Measurements from ENCODE around the gene CST5. TPM values are rescaled to one million over a fixed set of nuclear protein-coding genes. Genes with fewer than 3 reads are reported as not detected.

Gene CST5
- total and polyA plus RNA-seq, 4 donors, result not detected

- no peak overlapping the region for H3K27ac ChIP-seq (ENCODE audit: low read depth in 1 of 2, low read length in 2 of 2)
- DNase-seq (ENCODE audit: low spot score), result no peak
- H3K9ac ChIP-seq (ENCODE audit: low read depth in 1 of 2, low read length in 2 of 2), result no peak overlapping the region
- H3K4me1 ChIP-seq (ENCODE audit: control insufficient read depth in 4 of 4, insufficient read depth in 4 of 4, low read length in 3 of 4), result no peaks in the 10 kb centered on the region
- H3K27me3 ChIP-seq (ENCODE audit: control insufficient read depth in 4 of 4, insufficient read depth in 4 of 4, low read length in 3 of 4), result no peaks in the 10 kb centered on the region
- H3K9me3 ChIP-seq (ENCODE audit: control insufficient read depth in 4 of 4, low read length in 3 of 4), result no peaks in the 10 kb centered on the region
- WGBS, result 82% methylated on average over 6 of the region's 6 CpGs
- TF ChIP-seq SP1 (IDR thresholded peaks at IDR 0.05) (no peak), GABPA (IDR thresholded peaks at IDR 0.05 in 1 of 2, conservative IDR thresholded peaks at IDR 0.05 in 1 of 2) (no peak), YY1 (IDR thresholded peaks at IDR 0.05) (no peak), RAD21 (IDR thresholded peaks at IDR 0.05) (no peak), NR2F2 (IDR thresholded peaks at IDR 0.05) (no peak), FOXA1 (IDR thresholded peaks at IDR 0.05) (no peak), JUND (IDR thresholded peaks at IDR 0.05) (no peak), ATF3 (IDR thresholded peaks at IDR 0.05) (no peak), FOXA2 (IDR thresholded peaks at IDR 0.05) (no peak), HNF4A (conservative IDR thresholded peaks at IDR 0.05) (no peak), RXRA (IDR thresholded peaks at IDR 0.05) (no peak)
- TF ChIP-seq, protein P1, sequence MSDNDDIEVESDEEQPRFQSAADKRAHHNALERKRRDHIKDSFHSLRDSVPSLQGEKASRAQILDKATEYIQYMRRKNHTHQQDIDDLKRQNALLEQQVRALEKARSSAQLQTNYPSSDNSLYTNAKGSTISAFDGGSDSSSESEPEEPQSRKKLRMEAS (IDR thresholded peaks at IDR 0.05), result no peak
- TF ChIP-seq, protein P2, sequence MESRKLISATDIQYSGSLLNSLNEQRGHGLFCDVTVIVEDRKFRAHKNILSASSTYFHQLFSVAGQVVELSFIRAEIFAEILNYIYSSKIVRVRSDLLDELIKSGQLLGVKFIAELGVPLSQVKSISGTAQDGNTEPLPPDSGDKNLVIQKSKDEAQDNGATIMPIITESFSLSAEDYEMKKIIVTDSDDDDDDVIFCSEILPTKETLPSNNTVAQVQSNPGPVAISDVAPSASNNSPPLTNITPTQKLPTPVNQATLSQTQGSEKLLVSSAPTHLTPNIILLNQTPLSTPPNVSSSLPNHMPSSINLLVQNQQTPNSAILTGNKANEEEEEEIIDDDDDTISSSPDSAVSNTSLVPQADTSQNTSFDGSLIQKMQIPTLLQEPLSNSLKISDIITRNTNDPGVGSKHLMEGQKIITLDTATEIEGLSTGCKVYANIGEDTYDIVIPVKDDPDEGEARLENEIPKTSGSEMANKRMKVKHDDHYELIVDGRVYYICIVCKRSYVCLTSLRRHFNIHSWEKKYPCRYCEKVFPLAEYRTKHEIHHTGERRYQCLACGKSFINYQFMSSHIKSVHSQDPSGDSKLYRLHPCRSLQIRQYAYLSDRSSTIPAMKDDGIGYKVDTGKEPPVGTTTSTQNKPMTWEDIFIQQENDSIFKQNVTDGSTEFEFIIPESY (IDR thresholded peaks at IDR 0.05), result no peak
- TF ChIP-seq, protein P3, sequence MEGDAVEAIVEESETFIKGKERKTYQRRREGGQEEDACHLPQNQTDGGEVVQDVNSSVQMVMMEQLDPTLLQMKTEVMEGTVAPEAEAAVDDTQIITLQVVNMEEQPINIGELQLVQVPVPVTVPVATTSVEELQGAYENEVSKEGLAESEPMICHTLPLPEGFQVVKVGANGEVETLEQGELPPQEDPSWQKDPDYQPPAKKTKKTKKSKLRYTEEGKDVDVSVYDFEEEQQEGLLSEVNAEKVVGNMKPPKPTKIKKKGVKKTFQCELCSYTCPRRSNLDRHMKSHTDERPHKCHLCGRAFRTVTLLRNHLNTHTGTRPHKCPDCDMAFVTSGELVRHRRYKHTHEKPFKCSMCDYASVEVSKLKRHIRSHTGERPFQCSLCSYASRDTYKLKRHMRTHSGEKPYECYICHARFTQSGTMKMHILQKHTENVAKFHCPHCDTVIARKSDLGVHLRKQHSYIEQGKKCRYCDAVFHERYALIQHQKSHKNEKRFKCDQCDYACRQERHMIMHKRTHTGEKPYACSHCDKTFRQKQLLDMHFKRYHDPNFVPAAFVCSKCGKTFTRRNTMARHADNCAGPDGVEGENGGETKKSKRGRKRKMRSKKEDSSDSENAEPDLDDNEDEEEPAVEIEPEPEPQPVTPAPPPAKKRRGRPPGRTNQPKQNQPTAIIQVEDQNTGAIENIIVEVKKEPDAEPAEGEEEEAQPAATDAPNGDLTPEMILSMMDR (IDR thresholded peaks at IDR 0.05; ENCODE audit: low read depth, low read length, missing input control), result no peak
- no peak overlapping the region for H3K4me3 ChIP-seq (ENCODE audit: low read depth in 1 of 3, low read length in 3 of 3)
- no peaks in the 10 kb centered on the region for H3K36me3 ChIP-seq (ENCODE audit: control insufficient read depth in 4 of 4, insufficient read depth in 3 of 4, low read depth in 1 of 4, low read length in 3 of 4)
Measured at GRCh38 chr20:23923311-23923710, 43.8 kb upstream of the CST5 start.

DNA sequence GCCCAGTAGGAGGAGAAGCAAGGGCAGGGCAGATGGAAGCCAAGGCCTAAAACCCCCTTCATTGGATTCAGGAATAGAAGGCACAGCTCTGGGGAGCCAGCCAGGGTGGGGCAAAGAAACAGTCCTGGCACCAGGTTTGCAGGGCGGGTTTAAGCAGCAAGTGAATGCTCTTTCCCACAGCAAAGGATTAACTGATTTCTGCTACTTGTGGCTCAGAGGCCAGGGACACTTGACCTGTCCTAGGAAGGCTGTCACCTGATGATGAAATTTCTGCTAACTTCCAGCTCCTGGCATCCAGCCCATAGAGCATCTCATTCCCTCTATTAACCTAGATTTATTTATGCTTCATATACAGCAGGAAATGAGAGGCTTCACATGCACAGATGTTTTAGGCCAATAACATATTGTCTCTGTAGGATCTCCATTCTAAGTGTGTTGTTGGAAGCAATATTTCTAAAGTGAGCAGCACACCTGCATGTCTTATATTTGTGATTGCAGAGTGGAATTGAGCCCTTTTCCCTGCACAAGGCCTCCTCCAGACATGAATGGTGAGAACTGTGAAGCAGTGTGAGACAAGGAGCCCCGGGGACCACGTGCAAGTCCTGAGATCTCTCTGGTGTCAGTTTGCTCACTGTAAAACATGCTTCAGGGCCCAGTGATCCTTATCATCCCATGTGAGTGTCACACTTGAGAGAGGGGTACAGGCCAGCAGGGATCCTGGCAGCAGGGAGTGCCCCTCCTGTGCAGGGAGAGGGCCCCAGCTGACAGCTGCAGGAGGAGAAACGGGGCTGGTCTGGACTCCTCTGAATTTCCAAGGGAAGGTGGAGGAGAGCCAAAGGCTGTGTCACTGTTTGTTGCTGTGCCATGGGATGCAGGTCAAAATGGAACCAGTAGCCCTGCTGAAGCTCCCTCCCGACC is 41.1 kb upstream of the CST5 start:
- H3K4me1 ChIP-seq (ENCODE audit: control insufficient read depth in 4 of 4, insufficient read depth in 4 of 4, low read length in 3 of 4), result no peaks in the 10 kb centered on the region
- no peak overlapping the region for H3K9ac ChIP-seq (ENCODE audit: low read depth in 1 of 2, low read length in 2 of 2)
- no peaks in the 10 kb centered on the region for H3K36me3 ChIP-seq (ENCODE audit: control insufficient read depth in 4 of 4, insufficient read depth in 3 of 4, low read depth in 1 of 4, low read length in 3 of 4)
- WGBS, result 67% methylated on average over 5 of the region's 5 CpGs
- no peak overlapping the region for H3K27ac ChIP-seq (ENCODE audit: low read depth in 1 of 2, low read length in 2 of 2)
- DNase-seq (ENCODE audit: low spot score), result no peak
- H3K27me3 ChIP-seq (ENCODE audit: control insufficient read depth in 4 of 4, insufficient read depth in 4 of 4, low read length in 3 of 4), result peaks cover 0 to 2% (median 0%) of the 10 kb centered on the region in 4 donors
- TF ChIP-seq FOXA2 (IDR thresholded peaks at IDR 0.05) (no peak), YY1 (IDR thresholded peaks at IDR 0.05) (no peak), REST (IDR thresholded peaks at IDR 0.05) (no peak), EGR1 (IDR thresholded peaks at IDR 0.05; ENCODE audit: low read depth in 2 of 2) (no peak), HNF4G (IDR thresholded peaks at IDR 0.05) (no peak), SP1 (IDR thresholded peaks at IDR 0.05) (no peak), HNF4A (conservative IDR thresholded peaks at IDR 0.05) (no peak), TAF1 (conservative IDR thresholded peaks at IDR 0.05) (no peak), ATF3 (IDR thresholded peaks at IDR 0.05) (no peak), JUND (IDR thresholded peaks at IDR 0.05) (no peak), RAD21 (IDR thresholded peaks at IDR 0.05) (no peak), RXRA (IDR thresholded peaks at IDR 0.05) (no peak), FOXA1 (IDR thresholded peaks at IDR 0.05) (no peak), NR2F2 (IDR thresholded peaks at IDR 0.05) (no peak)
- TF ChIP-seq, protein P1 (IDR thresholded peaks at IDR 0.05), result no peak
- TF ChIP-seq, protein P2 (IDR thresholded peaks at IDR 0.05), result no peak
- no peaks in the 10 kb centered on the region for H3K9me3 ChIP-seq (ENCODE audit: control insufficient read depth in 4 of 4, low read length in 3 of 4)
- no peak overlapping the region for H3K4me3 ChIP-seq (ENCODE audit: low read depth in 1 of 3, low read length in 3 of 3)
